Gastrocnemius medialis (tissue), 4 donors: ENCODE data around the gene NPRL2. TPM values are rescaled to one million over a fixed set of nuclear protein-coding genes. Genes with fewer than 3 reads are reported as not detected.

ENCODE experiments used
- ATAC-seq, 2 donors: fragments of 150-250 bp; one replicate each; pipeline ENCODE4 v1.9.1; 2016
- DNase-seq, 2 donors: peaks; one replicate each; pipeline ENCODE4 v3.0.0-alpha.2; 2019
- H3K27ac ChIP-seq, 4 donors: fragments of 200-600 bp; sonication (generic); 1 replicate in 1 of 4; 2 replicates in 3 of 4; pipeline ENCODE4 v1.5.1; 2016 to 2018; ENCODE audit warnings: mild to moderate bottlenecking in 2 of 4, moderate library complexity in 1 of 4
- H3K27me3 ChIP-seq, 3 donors: fragments of 200-600 bp; sonication (generic) in 2 of 3; 1 replicate in 1 of 3; 2 replicates in 2 of 3; pipeline versions ENCODE4 v1.5.1 to v1.6.0; 2016 to 2019; ENCODE audit warnings: mild to moderate bottlenecking in 1 of 3, moderate library complexity in 1 of 3
- H3K36me3 ChIP-seq, 2 donors: fragments of 200-600 bp; sonication (generic) in 1 of 2; one replicate each; pipeline ENCODE4 v1.5.1; 2017 to 2018
- H3K4me1 ChIP-seq, 2 donors: fragments of 200-600 bp; sonication (generic) in 1 of 2; one replicate each; pipeline ENCODE4 v1.5.1; 2016 to 2017; ENCODE audit warnings: mild to moderate bottlenecking in 2 of 2
- H3K4me3 ChIP-seq, 4 donors: fragments of 200-600 bp; sonication (generic) in 3 of 4; 1 replicate in 1 of 4; 2 replicates in 3 of 4; pipeline ENCODE4 v1.5.1; 2016 to 2019; ENCODE audit warnings: mild to moderate bottlenecking in 2 of 4
- H3K9me3 ChIP-seq, 3 donors: fragments of 200-600 bp; sonication (generic) in 2 of 3; 1 replicate in 1 of 3; 2 replicates in 2 of 3; pipeline ENCODE4 v1.5.1; 2016 to 2019
- CTCF ChIP-seq, 5 experiments: fragments of 450-650 bp in 3 of 5; fragments of 200-600 bp in 2 of 5; sonication (generic) in 2 of 5; IDR thresholded peaks in 4 of 5; conservative IDR thresholded peaks in 1 of 5; 1 replicate in 4 of 5; 2 replicates in 1 of 5; pipeline ENCODE4 v1.5.1; 2016 to 2019; ENCODE audit warnings: antibody characterized with exemption in 5 of 5, mild to moderate bottlenecking in 3 of 5, moderate library complexity in 3 of 5
- POLR2A ChIP-seq, 2 donors: fragments of 450-650 bp; IDR thresholded peaks; one replicate each; pipeline ENCODE4 v1.6.1; 2017; ENCODE audit warnings: antibody characterized with exemption in 2 of 2, mild to moderate bottlenecking in 2 of 2, moderate library complexity in 2 of 2
- in situ Hi-C, 4 donors: fragments of 200-750 bp; cut with MboI; loops; one replicate each; pipeline versions ENCODE4 v1.15.0 to v1.8.0; 2017; ENCODE audit warnings: low sequenced_read_pairs in 4 of 4
- intact Hi-C: fragments of 100-400 bp; cut with DNase I; formaldehyde crosslinking; loops from one replicate; pipeline ENCODE4 v1.15.1; 2023; ENCODE audit warnings: low total_unique reads
- total RNA-seq, 4 donors: library from RNA; depleted of rRNA; stranded (reverse); fragments of >200 nt; gene quantifications; one replicate each; pipeline versions ENCODE4 v1.1.0 to v1.2.3, GENCODE V29; 2016

The NPRL2 gene
- total RNA-seq, 4 donors from 2014 or later = 14.1 to 26.2 (median 23.1) TPM

GRCh38 chr3:50326182-50326541, 24.4 kb downstream of the NPRL2 start:
- H3K27me3 ChIP-seq = no peaks in the 10 kb centered on the region
- H3K27ac ChIP-seq = peak overlapping the region in 3 of 4 donors; percentile 93 to 96 (median 96)
- peaks cover 0 to 37% of the 10 kb centered on the region in 2 donors for H3K36me3 ChIP-seq
- intact Hi-C loops = no loop called here
- TF ChIP-seq POLR2A (IDR thresholded peaks at IDR 0.05) (no peak), CTCF (IDR thresholded peaks at IDR 0.05 in 4 of 5, conservative IDR thresholded peaks at IDR 0.05 in 1 of 5) (no peak)
- no peak for ATAC-seq
- no peak overlapping the region for H3K4me3 ChIP-seq
- DNase-seq = no peak
- in situ Hi-C loops = no loop called here
- peaks cover 32 to 35% of the 10 kb centered on the region in 2 donors for H3K4me1 ChIP-seq
- H3K9me3 ChIP-seq = no peaks in the 10 kb centered on the region

- no peak overlapping the region for H3K4me3 ChIP-seq
- TF ChIP-seq POLR2A (IDR thresholded peaks at IDR 0.05) = no peak
- peak overlapping the region; percentile 93 to 96 (median 95) for H3K27ac ChIP-seq
- DNase-seq (no peak), ATAC-seq (no peak)
- in situ Hi-C loops = no loop called here
- H3K27me3 ChIP-seq = no peaks in the 10 kb centered on the region
- intact Hi-C loops = loop anchor here (2.0 kb wide), 1 partner anchor 65 kb away; no protein-coding TSS in a partner anchor
- peaks cover 32 to 35% of the 10 kb centered on the region in 2 donors for H3K4me1 ChIP-seq
- peaks cover 0 to 31% of the 10 kb centered on the region in 2 donors for H3K36me3 ChIP-seq
- H3K9me3 ChIP-seq = no peaks in the 10 kb centered on the region
Observed at GRCh38 chr3:50325497-50326181, 24.9 kb downstream of the NPRL2 start.

- in situ Hi-C loops = no loop called here
Observed at GRCh38 chr3:50325113-50325480, 25.5 kb downstream of the NPRL2 start.

GRCh38 chr3:50324351-50325112, 26.0 kb downstream of the NPRL2 start:
- Histone ChIP-seq H3K4me1 (peaks cover 43 to 46% of the 10 kb centered on the region in 2 donors), H3K9me3 (no peaks in the 10 kb centered on the region), H3K27ac (peak overlapping the region; percentile 93 to 96 (median 95)), H3K4me3 (peak overlapping the region in 1 of 4 donors; percentile 1), H3K36me3 (peaks cover 0 to 21% of the 10 kb centered on the region in 2 donors), H3K27me3 (no peaks in the 10 kb centered on the region)
- intact Hi-C loops (loop anchor here (2.0 kb wide), 1 partner anchor 64 kb away; no protein-coding TSS in a partner anchor), in situ Hi-C loops (no loop called here)
- DNase-seq (no peak), ATAC-seq (no peak)
- TF ChIP-seq CTCF (IDR thresholded peaks at IDR 0.05 in 4 of 5, conservative IDR thresholded peaks at IDR 0.05 in 1 of 5) (peak; percentile 76 to 87 (median 83)), POLR2A (IDR thresholded peaks at IDR 0.05) (no peak)

More at GRCh38 chr3:50325113-50325480, 25.5 kb downstream of the NPRL2 start:
- Histone ChIP-seq H3K27ac (peak overlapping the region; percentile 93 to 96 (median 95)), H3K9me3 (no peaks in the 10 kb centered on the region), H3K4me1 (peaks cover 37 to 40% of the 10 kb centered on the region in 2 donors), H3K27me3 (no peaks in the 10 kb centered on the region), H3K4me3 (no peak overlapping the region), H3K36me3 (peaks cover 0 to 26% of the 10 kb centered on the region in 2 donors)
- no peak for DNase-seq
- no peak for ATAC-seq
- intact Hi-C loops = loop anchor here (2.0 kb wide), 1 partner anchor 64 kb away; no protein-coding TSS in a partner anchor
- TF ChIP-seq POLR2A (IDR thresholded peaks at IDR 0.05) = no peak
- TF ChIP-seq CTCF (IDR thresholded peaks at IDR 0.05 in 4 of 5, conservative IDR thresholded peaks at IDR 0.05 in 1 of 5) = no peak
